Ishikawa (cell line): Measurements from ENCODE around the gene CHST11.

ENCODE experiments used
- CEBPB ChIP-seq: IDR thresholded peaks from 2 replicates; pipeline ENCODE4 v1.6.1; 2012
- CREB1 ChIP-seq: IDR thresholded peaks from 2 replicates; pipeline ENCODE4 v1.6.1; 2012; ENCODE audit warnings: low read depth
- EGR1 ChIP-seq: IDR thresholded peaks from 2 replicates; pipeline ENCODE4 v1.6.1; 2012
- EP300 ChIP-seq: IDR thresholded peaks from 2 replicates; pipeline ENCODE4 v1.6.1; 2012; ENCODE audit warnings: borderline replicate concordance
- FOXM1 ChIP-seq: IDR thresholded peaks from 2 replicates; pipeline ENCODE4 v1.6.1; 2012; ENCODE audit warnings: low read depth, borderline replicate concordance
- NFIC ChIP-seq: IDR thresholded peaks from 2 replicates; pipeline ENCODE4 v1.6.1; 2012
- RAD21 ChIP-seq: IDR thresholded peaks from 2 replicates; pipeline ENCODE4 v1.6.1; 2012; ENCODE audit warnings: low read depth
- REST ChIP-seq: IDR thresholded peaks from 2 replicates; pipeline ENCODE4 v1.6.1; 2012; ENCODE audit warnings: low read depth, mild to moderate bottlenecking
- TAF1 ChIP-seq: IDR thresholded peaks from 2 replicates; pipeline ENCODE4 v1.6.1; 2012; ENCODE audit warnings: low read depth, mild to moderate bottlenecking
- TCF12 ChIP-seq: IDR thresholded peaks from 2 replicates; pipeline ENCODE4 v1.6.1; 2012; ENCODE audit warnings: low read depth
- TEAD4 ChIP-seq: IDR thresholded peaks from 2 replicates; pipeline ENCODE4 v1.6.1; 2012
- USF1 ChIP-seq: IDR thresholded peaks from 2 replicates; pipeline ENCODE4 v1.6.1; 2012
- YY1 ChIP-seq: IDR thresholded peaks from 2 replicates; pipeline ENCODE4 v1.6.1; 2012; ENCODE audit warnings: low read depth
- ZBTB7A ChIP-seq: IDR thresholded peaks from 2 replicates; pipeline ENCODE4 v1.6.1; 2012; ENCODE audit warnings: low read depth
- TF ChIP-seq, protein P1 (sequence below): IDR thresholded peaks from 2 replicates; pipeline ENCODE4 v1.6.1; 2012

Gene CHST11

GRCh38 chr12:104468371-104468770, 11.6 kb downstream of the CHST11 start:
- TF ChIP-seq ZBTB7A = no peak
- TF ChIP-seq FOXM1 = no peak
- TF ChIP-seq TCF12 = no peak
- TF ChIP-seq USF1 = no peak
- no peak for TF ChIP-seq CEBPB
- no peak for TF ChIP-seq REST

DNA sequence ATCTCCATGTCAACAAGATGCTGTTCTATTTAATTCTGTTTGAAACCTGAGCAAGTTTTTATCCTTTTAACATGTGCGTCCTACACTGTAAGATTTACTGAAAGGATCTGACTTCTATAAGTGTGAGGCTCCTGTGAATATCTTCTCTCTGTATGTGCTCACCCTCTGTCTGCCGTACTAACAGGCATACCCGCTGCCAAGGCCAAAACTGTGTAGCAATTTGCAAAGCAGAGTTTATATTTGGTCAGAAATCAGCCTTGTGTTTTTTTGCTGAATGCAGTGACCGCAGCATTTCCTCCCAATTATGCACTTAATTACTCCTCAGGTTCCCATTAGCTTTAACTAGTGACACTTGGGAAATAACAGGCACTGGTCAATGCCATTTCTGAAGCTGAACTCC, 12.3 kb downstream of the CHST11 start:
- TF ChIP-seq FOXM1 (no peak), RAD21 (no peak), TAF1 (no peak), REST (no peak), TCF12 (no peak), EP300 (no peak), EGR1 (no peak), NFIC (no peak), ZBTB7A (no peak), USF1 (no peak), CREB1 (no peak)
- TF ChIP-seq, protein P1, sequence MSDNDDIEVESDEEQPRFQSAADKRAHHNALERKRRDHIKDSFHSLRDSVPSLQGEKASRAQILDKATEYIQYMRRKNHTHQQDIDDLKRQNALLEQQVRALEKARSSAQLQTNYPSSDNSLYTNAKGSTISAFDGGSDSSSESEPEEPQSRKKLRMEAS = no peak

GRCh38 chr12:104469523-104469922, 12.8 kb downstream of the CHST11 start:
- no peak for TF ChIP-seq NFIC
- no peak for TF ChIP-seq TAF1
- TF ChIP-seq ZBTB7A = no peak
- no peak for TF ChIP-seq TEAD4
- TF ChIP-seq FOXM1 = no peak
- no peak for TF ChIP-seq EGR1
- no peak for TF ChIP-seq USF1
- TF ChIP-seq REST = no peak
- TF ChIP-seq CREB1 = no peak
- no peak for TF ChIP-seq EP300
- no peak for TF ChIP-seq YY1

DNA sequence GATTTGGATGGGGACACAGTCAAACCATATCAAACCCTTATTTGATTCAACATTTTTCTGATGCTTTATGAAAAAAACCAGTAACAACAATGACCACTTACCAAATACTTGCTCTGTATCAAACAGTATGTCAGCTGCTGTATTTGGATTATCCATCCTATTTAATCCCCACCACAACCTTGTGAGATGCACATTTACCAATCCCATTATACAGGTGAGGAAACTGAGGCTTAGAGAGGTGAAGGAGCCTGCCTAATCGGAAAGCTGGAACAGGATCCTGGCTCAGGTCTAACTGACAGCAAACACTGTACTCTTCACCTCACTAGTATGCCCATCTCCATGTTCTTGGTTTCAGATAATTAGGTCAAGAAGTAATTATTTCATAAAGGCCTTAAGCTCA, 13.8 kb downstream of the CHST11 start:
- TF ChIP-seq USF1 (no peak), YY1 (no peak)

DNA sequence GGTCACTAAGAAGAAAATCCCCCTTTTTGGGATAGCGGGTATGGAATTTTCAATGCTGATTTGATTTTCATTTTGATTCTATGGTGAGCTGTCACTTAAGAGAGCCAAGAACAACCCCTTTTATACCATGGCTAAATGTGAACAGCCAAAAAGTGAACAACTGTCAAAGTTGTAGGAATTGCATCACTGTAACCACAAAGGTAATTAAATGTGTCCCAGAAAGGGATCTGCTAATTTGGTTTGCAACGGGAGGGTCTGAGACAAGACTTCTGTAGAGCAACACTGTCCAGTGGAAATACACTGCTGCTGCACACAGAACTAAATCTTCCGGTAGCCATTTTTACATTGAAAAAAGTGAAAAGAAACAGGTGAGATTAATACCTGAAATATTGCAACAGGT, 14.6 kb downstream of the CHST11 start:
- no peak for TF ChIP-seq ZBTB7A
- TF ChIP-seq NFIC = no peak
- no peak for TF ChIP-seq REST
- TF ChIP-seq CREB1 = no peak
- TF ChIP-seq, protein P1 = no peak
- no peak for TF ChIP-seq TCF12
- no peak for TF ChIP-seq USF1
- TF ChIP-seq YY1 = no peak
- TF ChIP-seq FOXM1 = no peak
